Activated naive CD4-positive, alpha-beta T cell treated with anti-CD3 and anti-CD28 coated beads, Interleukin-2, amount 50 U/mL, for 16 hours (primary cell): ENCODE measurements around the gene H2BK1.

Experiments
- DNase-seq: peaks from one replicate; pipeline ENCODE4 v3.0.0-alpha.2; 2020

Gene H2BK1

DNA sequence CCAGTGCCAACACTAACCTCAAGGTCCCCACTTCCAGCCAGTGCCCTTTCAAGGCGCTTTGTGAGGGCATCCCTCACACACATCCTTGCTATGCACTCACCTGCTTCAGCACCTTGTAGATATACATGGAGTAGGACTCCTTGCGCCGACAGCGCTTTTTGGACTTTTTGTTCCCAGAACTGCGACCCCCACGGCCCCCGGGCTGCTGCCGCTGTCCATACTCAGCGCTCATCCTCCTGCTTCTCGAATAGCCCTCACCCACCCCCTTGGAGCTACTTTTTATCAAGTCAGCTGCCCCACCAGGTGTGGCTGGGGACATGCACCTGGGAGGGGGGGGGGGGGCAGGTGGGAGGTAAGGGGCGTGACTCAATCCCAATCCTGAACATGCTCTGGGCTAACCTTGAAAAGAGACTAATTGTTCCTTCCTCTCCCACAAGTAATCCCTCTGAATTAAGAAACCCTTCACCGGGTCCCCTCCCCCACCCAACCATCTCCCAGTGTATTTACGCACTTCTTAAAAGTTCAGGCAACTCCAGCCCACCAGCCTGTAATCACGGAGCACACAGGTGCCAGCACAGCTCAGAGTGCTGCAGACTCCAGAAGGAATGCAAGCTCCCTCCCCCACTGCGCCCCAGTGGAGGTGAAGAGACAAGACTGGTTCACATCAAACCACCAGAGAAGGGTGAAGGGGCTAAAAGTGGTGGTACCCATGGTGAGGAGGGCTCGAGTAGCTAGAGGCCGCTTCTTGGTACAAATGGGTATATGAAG, at the start of gene H2BK1:
H2BK1 (minus strand) TSS at position 402 of the 768 bp plus-strand sequence; CDS start at position 232, 170 bp downstream.
- DNase-seq: no peak

DNA sequence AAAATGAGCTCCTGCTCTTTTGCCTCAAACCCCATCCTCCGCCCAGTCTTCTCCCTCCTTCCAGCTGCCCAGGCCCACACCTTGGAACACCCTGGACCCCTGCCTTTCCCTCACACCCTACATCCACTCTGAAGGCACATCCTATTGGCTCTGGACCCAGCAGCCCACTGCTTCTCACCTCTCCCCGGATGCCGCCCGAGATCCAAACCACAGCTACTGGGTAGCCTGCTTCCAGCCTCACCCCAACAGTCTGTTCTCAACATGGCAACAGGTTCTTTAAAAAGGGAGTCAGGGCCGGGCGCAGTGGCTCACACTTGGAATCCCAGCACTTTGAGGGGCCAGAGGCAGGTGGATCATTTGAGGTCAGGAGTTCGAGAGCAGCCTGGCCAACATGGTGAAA, 47.7 kb upstream of the H2BK1 start:
- no peak for DNase-seq

DNA sequence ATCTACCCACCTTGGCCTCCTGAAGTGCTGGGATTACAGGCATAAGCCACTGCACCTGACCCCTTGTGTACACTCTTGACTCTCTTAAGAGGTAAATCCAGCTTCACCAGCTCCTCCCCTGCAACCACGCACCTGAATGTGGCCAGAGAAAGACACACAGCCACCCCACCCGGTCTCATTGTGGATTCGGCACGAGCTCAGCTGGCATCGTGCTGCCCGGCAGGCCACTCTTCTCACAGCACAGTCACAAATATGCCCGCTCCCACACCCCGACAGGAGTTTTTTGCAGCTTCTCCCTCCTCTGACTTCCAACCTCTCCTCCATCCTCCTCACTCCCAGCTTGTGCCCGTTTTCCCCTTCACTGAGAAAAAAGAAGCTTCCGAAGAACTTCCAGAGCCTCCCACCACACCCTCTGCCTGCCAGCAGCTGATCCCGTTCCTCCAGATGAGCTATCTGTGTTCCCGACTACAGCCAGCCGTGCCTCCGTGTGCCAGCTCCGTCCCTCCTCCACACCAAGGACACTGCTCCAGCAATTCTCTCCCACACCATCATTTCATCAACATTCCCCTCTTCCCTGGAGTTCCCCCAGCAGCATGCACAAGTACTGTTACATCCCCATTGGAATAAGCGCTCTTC, 46.2 kb upstream of the H2BK1 start:
- DNase-seq: no peak

DNA sequence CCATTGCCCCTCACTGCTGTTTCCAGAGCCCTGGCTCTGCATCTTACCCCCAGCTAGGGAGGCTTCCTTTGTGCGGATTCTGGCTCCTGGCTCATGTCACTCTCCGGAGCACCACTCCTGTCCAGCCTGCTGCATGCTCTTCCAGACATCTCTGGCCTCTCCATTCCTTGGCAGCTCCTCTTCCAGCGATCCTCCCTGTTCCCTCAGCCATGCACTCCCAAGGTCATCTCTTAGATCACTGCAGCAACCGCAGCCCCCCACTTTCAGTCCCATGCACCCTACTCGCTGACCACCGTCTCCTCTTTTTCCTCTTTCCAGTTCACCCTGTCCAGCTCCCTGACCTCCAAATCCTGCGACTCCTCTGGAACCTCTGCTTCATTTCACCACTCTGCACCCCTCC, 45.1 kb upstream of the H2BK1 start:
- no peak for DNase-seq

DNA sequence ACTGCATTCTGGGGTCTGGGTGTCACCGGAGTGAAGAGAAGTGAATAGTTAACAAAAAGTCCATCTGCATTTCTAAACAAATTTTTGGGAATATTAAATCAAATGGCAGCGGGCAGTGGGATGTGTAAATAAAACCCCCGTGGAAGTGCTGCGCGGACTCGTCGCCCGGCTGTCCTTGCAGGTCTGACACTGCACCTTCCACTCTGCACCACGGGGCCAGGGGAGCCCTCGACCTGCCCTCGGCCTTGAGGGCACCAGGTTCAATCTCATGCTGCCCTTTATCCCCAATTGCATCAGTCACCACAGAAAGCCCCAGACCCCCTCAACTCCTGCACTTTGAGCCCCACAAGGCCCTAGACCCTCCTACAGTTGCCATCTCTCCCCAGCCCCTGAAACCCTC, 44.6 kb upstream of the H2BK1 start:
- DNase-seq: no peak

DNA sequence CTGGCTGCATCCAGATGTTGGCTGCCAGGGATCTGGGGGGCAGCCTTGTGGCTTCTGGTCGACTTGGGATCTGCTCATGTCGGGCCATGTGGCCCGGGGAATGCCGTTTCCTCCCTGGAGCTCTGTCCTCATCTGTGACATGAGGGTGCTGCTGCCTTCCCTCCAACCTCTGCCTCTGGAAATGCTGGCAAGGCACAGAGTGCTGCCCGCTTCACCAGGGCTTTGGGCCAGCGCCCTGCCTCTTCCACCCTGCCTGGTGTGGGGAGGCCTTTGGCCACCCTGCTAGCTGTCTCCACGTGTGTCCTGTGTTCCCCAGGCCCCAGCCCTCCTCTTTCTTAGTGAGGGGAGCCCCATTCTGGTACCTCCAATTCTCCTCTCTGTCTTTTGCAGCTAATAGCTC, 44.0 kb upstream of the H2BK1 start:
- DNase-seq: no peak

DNA sequence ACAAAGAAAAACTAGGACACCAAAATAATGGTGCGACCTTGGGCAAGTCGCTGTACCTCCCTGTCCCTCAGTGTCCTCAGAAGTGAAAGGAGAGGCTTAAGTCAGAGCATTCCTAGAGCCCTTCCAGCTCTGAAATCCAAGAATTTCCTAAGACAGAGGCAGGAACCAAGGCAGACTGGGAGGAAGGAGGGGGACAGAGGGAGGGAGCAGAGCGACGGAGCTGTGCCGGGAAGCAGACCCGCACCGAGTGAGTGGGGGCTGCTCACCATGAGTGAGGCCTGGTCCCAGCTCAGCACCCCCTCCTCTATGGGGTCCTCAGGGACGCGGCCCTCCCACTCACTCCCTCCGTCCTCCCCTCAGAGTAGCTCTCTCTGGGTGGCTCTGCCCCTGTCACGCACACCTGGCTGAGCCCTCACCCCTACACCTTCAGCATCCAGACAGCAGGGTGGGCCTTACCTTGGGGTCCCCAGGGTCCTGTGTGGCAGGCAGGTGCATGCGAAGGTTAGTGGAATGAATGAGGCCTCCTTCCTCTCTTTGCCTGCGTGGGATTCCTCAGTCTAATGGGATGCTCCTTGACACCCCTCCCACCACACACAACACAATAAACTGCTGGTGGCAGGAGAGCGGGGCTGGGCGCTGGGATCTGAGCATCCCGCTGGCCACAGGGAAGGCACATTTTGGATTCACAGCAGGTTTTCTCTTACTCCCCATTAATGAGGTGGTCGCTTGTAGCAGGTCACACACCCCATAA, 42.8 kb upstream of the H2BK1 start:
- DNase-seq: no peak

DNA sequence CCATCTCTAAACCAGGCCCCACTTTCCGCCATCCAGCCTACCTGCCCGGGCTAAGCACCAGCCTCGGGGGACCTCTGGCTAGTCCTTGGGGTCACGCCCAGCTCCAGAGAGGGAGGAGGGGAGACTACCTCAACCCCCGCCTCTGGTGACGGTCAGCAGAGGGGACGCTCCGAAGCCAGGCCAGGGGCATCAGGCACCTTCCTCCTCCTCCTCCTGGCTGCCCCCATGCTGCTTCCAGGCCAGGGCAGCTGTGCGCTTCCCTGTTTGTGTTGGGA, 42.2 kb upstream of the H2BK1 start:
- no peak for DNase-seq

DNA sequence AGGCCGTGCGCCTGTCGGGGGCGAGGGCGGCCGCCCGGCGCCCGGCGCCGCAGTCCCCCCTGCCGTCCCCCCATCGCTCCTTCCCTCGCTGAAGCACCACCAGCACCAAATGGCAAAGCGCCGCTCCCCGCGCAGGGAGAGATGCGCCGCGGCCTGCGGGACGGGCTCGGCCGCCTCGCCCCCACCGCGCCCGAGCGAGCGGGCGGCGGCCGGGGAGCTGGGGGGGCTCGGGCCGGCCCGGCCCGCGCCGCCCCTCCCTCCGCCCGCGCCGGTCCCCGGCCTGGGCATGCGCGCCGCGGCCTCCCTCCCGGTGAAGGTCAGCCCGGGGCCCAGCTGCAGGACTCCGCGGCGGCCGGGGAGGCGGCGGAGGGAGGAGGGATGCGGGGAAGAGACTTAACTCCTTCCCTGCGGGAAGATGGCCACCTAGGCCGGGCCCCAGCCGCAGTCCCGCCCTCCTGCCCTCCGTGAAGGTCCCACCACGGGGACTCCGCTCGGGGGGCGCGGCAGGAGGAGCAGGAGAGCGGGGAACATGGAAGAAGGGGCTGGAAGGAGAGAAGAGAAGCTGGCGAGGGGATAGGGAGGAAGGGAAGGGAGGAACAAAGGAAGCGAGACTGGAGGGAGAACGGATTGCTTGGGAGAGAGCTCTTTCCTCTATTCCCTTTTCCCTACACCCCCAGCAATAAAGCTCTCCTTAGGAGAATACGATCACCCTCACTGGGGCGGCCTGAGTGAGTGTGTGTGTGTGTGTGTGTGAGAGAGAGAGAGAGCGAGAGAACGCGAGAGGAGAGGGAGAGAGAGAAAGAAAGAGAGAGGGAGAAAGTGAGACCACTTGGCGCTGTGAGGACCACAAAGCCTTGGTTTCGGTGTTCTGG, 41.6 kb upstream of the H2BK1 start:
- DNase-seq: peak; percentile 44

DNA sequence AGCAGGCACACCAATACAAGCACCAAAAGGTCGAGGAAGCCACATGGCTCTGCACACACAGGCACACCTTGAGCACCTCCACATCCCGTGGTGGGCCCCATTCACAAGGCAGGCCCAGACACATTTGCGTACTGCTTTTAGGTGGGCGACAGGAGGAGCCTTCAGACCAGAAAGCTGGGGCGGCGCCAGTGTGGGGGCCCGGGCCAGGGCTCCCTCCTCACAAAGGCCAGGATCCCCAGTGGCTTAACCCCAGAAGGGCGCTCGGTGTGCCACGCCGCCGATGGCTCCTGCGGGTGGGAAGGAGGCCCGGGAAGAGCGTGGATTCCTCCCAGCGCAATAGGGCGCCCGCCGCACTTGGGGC, 41.0 kb upstream of the H2BK1 start:
- no peak for DNase-seq

DNA sequence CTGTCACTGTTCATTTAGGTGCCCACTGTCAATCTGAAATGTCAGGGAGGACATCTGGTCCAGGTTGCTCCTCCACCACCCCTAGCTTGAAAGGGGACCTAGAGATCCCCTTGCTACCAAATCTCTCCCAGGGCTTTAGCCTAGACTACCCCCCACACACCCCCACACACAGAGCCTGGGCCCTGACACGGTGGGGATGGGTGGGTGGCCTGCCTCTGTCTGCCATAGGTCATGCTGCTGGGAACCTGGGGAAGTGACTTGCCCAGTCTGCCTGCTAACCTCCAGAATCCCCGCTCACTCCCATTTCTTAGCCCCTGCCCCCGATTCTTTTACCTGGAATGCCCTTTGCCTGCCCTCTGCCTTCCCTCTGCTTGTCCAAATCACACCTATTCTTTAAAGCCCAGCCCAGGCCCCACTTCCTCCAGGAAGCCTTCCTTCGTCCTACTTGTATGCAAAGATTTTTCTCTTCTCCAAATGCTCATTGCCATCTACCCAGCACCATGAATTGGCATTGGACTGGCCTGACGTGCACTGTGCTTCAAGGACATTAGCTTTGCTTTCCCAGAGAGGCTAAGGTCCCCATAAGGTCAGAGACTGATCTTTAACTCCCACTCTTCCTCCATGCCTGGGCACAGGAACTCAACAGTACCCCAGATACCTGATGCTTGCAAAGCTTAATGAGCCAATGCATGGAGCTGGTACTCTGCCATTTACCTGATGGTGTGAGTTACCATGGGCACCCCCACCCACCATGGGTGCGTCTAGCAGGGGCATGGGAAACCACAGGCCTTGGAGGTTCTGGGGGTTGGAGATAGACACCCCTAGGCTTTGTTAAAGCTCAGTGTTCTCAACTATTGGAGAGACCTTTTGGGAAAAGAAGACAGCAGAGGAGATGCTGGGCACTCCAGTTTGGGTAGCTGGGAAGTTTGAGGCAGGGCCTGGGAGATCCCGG, 40.2 kb upstream of the H2BK1 start:
- no peak for DNase-seq

DNA sequence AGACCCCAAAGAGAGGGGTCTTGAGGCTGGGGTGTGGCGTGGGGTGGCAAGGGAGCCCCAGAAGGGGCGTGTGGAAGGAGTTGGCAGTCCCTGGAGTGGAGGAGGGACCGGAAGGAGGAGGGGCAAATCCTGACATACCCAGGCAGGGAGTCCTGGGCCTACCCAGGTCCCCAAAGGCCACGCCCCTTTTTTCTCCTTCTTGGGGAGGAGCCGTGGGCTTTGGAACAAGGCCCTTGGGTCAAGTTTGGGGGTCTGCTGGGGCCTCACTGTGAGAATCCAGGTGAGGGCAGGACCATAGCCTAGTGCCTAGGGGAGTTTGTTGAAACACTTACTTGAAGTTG, 39.4 kb upstream of the H2BK1 start:
- no peak for DNase-seq

DNA sequence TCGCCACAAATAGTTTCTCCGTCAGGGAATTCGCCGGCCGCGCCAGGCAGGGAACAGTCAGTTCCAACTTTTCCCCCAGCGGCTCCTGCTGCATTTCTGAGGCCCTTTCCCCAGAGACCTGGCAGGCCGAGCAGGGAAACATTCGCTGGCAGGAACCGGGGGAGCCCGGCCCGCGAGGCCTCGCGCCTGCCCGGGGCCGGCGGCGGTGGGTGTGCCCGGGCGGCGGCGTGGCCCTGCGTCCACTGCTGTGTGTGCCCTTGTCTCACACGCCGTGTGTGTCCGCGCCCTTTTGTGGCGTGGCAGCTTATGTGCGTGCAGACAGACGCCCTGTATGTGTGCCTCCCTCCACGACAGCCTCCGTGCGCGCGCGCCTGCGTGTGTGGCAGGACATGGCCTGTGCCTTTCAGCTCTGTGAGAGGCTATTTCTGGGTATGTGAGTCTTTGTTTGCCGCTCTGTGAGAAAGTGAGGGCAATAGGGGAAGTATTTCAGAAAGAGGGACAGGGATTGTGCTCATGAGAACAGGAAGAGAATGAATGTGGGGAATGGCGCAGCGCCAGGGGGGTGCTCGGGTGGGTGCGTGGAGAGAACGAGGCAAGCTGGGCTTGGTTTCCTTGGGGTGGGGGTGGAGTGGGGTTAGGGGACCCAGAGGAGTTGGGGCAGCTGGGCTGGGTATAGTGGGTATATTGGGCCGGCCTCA, 38.9 kb upstream of the H2BK1 start:
- DNase-seq: peak; percentile 54

DNA sequence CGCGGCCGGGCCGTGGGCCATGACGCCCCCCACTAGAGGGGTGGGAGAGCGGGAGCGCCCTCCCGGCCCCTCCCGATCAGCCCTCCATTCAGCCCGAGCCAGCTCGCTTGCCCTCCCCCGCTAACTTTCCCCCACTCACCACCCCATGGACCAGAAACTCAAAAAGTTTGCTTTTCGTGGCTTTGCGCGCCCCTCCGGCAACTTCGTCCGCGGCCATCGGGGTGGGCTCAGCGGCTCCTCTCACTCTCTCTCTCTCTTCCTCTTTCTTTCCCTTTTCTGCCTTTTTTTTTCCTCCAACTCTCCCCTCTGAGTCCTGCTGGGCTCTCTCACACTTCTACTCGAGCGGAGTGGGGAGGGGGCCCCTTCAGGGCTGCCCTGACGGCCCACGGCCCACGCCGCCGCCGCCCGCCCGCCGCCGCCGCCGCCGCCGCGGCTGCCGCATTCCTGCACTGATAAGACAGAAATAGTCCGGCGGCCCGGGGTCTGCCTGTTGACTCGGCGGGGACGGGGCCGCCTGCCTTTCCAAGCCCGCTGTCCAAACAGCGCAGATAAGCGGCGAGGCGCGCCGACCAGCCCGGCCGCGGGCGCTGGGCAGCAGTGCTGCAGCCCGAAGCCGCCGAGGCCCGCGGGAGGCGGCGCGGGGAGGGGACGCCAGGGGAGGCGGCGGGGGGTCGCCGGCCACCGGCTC, 38.2 kb upstream of the H2BK1 start, which contains the start of gene SMARCD3:
SMARCD3 (minus strand) TSS at position 349 of the 688 bp plus-strand sequence; CDS start at position 217, 132 bp downstream.
- DNase-seq: peak; percentile 53

DNA sequence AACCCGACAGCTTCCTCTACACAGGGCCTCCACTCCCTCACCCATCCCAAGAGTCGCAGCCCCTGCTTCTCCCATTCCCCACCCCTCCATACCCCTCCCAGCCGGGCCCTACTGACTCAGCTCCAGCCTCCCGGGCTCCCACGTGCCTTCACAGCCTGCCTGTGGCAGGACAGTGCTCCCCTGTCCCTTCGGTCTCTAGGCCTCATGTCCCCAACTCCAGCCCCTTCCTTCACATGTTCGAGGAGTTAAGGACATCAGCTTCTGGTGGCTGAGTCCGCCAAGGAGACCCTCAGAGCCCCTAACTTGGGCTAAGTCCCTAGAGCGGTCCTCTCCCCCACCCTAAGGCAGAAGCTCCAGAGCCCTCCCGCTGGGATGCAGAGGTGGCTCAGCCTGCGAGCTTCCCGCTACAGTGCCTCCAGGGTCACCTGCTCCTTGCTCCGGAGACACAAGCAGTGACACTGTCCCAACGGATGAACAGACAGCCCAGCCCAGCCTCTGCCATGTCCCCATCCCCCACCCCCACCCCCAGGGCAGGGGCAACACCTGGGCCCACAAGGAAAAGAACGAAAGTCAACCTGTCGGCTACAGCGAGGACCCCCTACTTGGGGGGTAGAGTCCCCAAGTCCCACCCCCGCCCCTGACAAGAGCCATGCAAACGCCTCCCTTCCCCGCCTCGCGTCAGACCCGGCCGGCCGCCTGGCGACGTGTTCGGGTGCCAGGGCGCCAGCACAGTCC, 37.5 kb upstream of the H2BK1 start:
- no peak for DNase-seq

DNA sequence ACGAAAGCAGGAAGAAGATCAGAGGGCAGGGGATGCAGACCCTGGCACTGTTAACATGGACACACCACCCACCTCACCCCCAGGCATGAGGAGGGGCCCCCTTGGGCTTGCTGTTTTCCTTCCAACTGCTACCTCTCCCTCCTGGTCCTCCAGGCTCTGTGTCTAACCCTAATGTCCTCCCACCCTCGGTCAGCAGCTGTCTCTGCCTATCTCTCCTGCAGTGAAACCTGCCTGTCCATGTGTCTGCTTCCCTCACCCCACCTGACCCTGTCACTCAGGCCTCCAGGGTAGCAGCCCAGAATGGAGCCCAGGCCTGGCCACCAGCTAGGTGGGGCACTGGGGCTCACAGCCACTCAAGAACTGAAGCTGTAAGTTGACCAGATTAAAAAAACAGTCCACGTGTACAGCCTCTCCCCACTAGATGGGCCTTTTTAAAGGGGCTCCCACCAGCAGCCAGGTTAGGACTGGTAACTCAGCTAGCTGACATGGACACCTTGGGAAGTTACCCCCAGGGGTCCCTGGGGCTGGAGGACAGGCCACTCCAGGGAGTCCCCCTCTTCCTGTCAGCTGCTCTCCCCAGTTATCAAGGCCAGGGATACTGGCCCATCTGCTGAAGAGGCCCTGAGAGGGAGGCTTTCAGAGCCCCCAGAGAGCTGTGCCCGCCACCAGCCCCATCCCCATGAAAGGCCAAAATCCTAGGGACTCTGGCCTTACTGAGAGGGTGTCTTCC, 36.7 kb upstream of the H2BK1 start:
- DNase-seq: no peak

DNA sequence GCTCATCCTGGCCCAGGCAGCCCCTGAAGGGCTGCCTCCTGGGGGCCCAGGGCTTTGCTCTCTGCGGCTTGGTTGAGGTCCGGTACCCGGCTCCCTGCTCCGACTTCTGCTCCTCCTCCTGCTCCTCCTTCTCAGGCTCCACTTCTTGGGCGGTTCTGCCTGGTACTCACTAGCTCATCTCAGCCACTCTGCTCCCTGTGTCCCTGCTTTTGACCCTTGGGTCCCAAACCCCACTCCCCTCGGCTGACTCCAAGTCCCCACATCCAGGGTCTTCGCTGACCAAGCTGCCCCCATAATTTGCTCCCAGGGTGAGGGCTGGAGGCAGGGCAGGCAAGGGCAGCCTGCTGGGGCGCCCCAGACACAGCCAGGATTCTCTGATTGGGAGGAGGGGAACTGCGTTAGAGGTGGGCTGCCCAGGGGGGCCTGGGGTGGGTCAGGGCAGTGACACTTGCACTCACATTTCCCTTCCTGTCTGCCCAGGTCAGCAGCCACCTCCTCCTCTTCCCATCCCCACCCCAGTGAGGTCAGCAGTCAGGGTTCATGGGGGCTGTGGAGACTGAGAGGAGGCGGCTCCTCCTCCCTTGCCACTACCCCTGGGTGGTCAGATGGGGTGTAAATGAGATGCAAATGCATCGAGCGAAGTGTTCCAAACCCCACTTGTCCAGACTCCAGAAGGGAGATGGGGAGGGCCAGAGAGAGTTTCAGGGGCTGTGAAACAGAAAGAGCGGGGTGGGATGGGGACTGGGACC, 36.0 kb upstream of the H2BK1 start:
- no peak for DNase-seq

DNA sequence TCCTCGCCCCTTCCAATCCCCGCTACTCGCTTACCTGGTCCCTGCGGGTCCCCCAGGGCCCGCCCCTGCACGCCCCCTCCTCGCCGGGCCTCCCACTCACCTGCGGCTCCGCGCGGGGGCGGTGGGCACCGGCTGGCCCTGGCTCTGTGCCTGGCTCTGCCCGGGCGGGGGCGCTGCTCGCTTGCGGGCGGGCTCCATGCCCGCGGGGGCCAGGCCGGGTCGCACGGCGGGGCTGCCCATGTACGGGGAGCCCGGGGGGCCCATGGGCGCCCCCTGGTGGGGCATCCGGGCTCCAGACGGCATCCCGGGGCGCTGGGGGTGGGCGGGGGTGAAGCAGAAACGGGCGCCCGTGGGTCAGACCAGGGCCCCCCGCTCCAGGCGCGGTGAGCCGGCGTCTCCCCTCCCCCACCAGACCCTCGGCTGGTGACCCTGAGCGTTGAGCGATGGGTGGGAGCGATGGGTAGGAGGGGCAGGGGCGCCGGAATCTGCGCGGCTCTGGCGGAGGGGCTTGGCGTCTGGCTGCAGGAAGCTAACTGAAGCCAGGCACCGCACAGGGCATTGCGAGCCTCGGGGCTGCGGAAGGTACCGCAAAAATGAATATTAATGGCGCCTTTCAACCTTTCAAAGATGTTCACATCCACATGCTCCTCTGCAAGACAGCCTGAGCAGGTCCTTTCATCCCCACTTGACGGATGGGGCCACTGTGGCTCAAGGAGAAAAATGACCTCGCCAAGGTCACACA, 35.2 kb upstream of the H2BK1 start:
- DNase-seq: peak; percentile 70
